HG03103 (cell line): ENCODE measurements around the gene PSRC1.

ENCODE experiments used
- ATAC-seq: cut with Tn5 transposase; IDR thresholded peaks from one replicate; pipeline ENCODE4 v1.9.1; 2021; ENCODE audit warnings: low read depth; ENCODE audit not compliant: unreplicated experiment

PSRC1 gene

GRCh38 chr1:109273570-109274288 is 9.2 kb downstream of the PSRC1 start:
- ATAC-seq, result no peak

- ATAC-seq, result no peak
These were observed 10.0 kb downstream of the PSRC1 start for GRCh38 chr1:109272831-109273547.

GRCh38 chr1:109272021-109272799 is 10.7 kb downstream of the PSRC1 start:
- ATAC-seq, result no peak

GRCh38 chr1:109271458-109271857 is 11.5 kb downstream of the PSRC1 start:
- no peak for ATAC-seq

GRCh38 chr1:109270623-109271317 is 12.2 kb downstream of the PSRC1 start:
- ATAC-seq, result no peak

GRCh38 chr1:109269981-109270622 is 12.8 kb downstream of the PSRC1 start:
- ATAC-seq, result no peak

- no peak for ATAC-seq
These were observed 13.5 kb downstream of the PSRC1 start for GRCh38 chr1:109269212-109269980.

- no peak for ATAC-seq
These were observed 14.3 kb downstream of the PSRC1 start for GRCh38 chr1:109268431-109269211.

GRCh38 chr1:109267743-109268300 is 15.1 kb downstream of the PSRC1 start:
- ATAC-seq, result no peak

GRCh38 chr1:109266965-109267364 is 16.0 kb downstream of the PSRC1 start:
- ATAC-seq, result no peak

- no peak for ATAC-seq
These were observed 17.1 kb downstream of the PSRC1 start for GRCh38 chr1:109265741-109266330.

- no peak for ATAC-seq
These were observed 17.9 kb downstream of the PSRC1 start for GRCh38 chr1:109265016-109265415.

- no peak for ATAC-seq
These were observed 18.6 kb downstream of the PSRC1 start for GRCh38 chr1:109264379-109264755.

- ATAC-seq, result no peak
These were observed 19.2 kb downstream of the PSRC1 start for GRCh38 chr1:109263597-109264378.

- ATAC-seq, result no peak
These were observed 19.7 kb downstream of the PSRC1 start for GRCh38 chr1:109263234-109263596.

GRCh38 chr1:109262231-109263055 is 20.5 kb downstream of the PSRC1 start:
- no peak for ATAC-seq

- no peak for ATAC-seq
These were observed 21.4 kb downstream of the PSRC1 start for GRCh38 chr1:109261578-109261977.
